Right lobe of liver (tissue), 6 donors: ENCODE measurements around the gene SPON1. TPM values are rescaled to one million over a fixed set of nuclear protein-coding genes. Genes with fewer than 3 reads are reported as not detected.
"Not testable (repeated sequence)": the region's sequence is repeated elsewhere in the genome, so short reads cannot be mapped to it uniquely, and the experiment has no call there.

Experiments used
- ATAC-seq, 4 donors: fragments of 200-7000 bp; cut with Tn5 transposase; one replicate each; pipeline ENCODE4 v1.9.1; 2020; ENCODE audit warnings: mild to moderate bottlenecking in 4 of 4, moderate library complexity in 4 of 4
- DNase-seq, 3 donors: peaks; one replicate each; pipeline ENCODE4 v3.0.0-alpha.2; 2020
- H3K27ac ChIP-seq, 3 donors: fragments of 200-600 bp; one replicate each; pipeline ENCODE4 v1.8.0; 2022
- H3K27me3 ChIP-seq, 2 donors: fragments of 200-600 bp; one replicate each; pipeline ENCODE4 v1.8.0; 2022
- H3K36me3 ChIP-seq, 4 donors: fragments of 200-600 bp; sonication (generic) in 1 of 4; one replicate each; pipeline versions ENCODE4 v1.5.1 to v1.8.0; 2017 to 2022; ENCODE audit warnings: control low read depth in 1 of 4
- H3K4me1 ChIP-seq, 4 donors: fragments of 200-600 bp; sonication (generic) in 1 of 4; one replicate each; pipeline versions ENCODE4 v1.5.1 to v1.8.0; 2017 to 2022; ENCODE audit warnings: control low read depth in 1 of 4
- H3K4me3 ChIP-seq, 3 donors: fragments of 200-600 bp; one replicate each; pipeline ENCODE4 v1.8.0; 2022
- H3K9me3 ChIP-seq, 4 donors: fragments of 200-600 bp; sonication (generic) in 1 of 4; one replicate each; pipeline versions ENCODE4 v1.5.1 to v1.8.0; 2017 to 2022; ENCODE audit warnings: control low read depth in 1 of 4
- CTCF ChIP-seq, 4 donors: fragments of 200-600 bp in 3 of 4; fragments of 450-650 bp in 1 of 4; IDR thresholded peaks; one replicate each; pipeline versions ENCODE4 v1.5.1 to v1.8.0; 2016 to 2022; ENCODE audit warnings: antibody characterized with exemption in 4 of 4, mild to moderate bottlenecking in 2 of 4
- POLR2A ChIP-seq: fragments of 450-650 bp; IDR thresholded peaks from one replicate; pipeline ENCODE4 v1.6.1; 2017; ENCODE audit warnings: antibody characterized with exemption, mild to moderate bottlenecking
- WGBS: methylation state at CpG from one replicate; pipeline ENCODE4 v1.1.6; 2018; ENCODE audit warnings: low coverage, low lambda C conversion rate; ENCODE audit not compliant: insufficient coverage; ENCODE audit errors: missing lambda C conversion rate; 5-methylcytosine and 5-hydroxymethylcytosine counted together
- intact Hi-C, 2 donors: fragments of 100-400 bp; cut with DNase I; formaldehyde crosslinking; loops; one replicate each; pipeline versions ENCODE4 v1.11.2 to v1.14.1; 2022
- total RNA-seq, 6 experiments: library from RNA; depleted of rRNA in 2 of 6; stranded (reverse); fragments of >200 nt in 2 of 6; fragmentation: NEBNext Ultra II Directional in 3 of 6; extraction: Animal tissue kit (Norgen Biotek cat#: 25700) in 3 of 6; gene quantifications; one replicate each; pipeline versions ENCODE4 v1.1.0 to v1.2.4, GENCODE V29; 2016 to 2023
- donor health status: DM: no; HTN: yes; CAD: no.
- donor health status: DM: no; HTN: no; CAD: no.
- donor health status: DM: no; HTN: no; CAD: no.
- donor health status: DM: no; HTN: yes; CAD: no.
- donor health status: DM: no; HTN: yes; CAD: no.

SPON1 gene
- total RNA-seq, 6 experiments from 2014 or later: 0.51 to 2.4 (median 1.6) TPM

GRCh38 chr11:14158393-14158792, 195.9 kb downstream of the SPON1 start:
- WGBS: 92% methylated on average over 1 of the region's 1 CpG
- Histone ChIP-seq H3K36me3 (no peaks in the 10 kb centered on the region), H3K27me3 (no peaks in the 10 kb centered on the region), H3K27ac (no peak overlapping the region), H3K9me3 (no peaks in the 10 kb centered on the region), H3K4me3 (no peak overlapping the region), H3K4me1 (no peaks in the 10 kb centered on the region)
- DNase-seq (no peak), ATAC-seq (no peak)
- no peak for TF ChIP-seq POLR2A
- no peak for TF ChIP-seq CTCF (IDR thresholded peaks at IDR 0.05)
- intact Hi-C loops: loop anchor here in 1 of 2 donors (10.0 kb wide), 2 partner anchors 86 to 194 kb away; partner anchors contain the start of gene SPON1

- TF ChIP-seq POLR2A: no peak
- no peak for TF ChIP-seq CTCF (IDR thresholded peaks at IDR 0.05)
- intact Hi-C loops: no loop called here
- WGBS: 60% methylated on average over 1 of the region's 2 CpGs
- ATAC-seq (no peak), DNase-seq (no peak)
- Histone ChIP-seq H3K27me3 (no peaks in the 10 kb centered on the region), H3K4me3 (no peak overlapping the region), H3K9me3 (no peaks in the 10 kb centered on the region), H3K4me1 (no peaks in the 10 kb centered on the region), H3K36me3 (no peaks in the 10 kb centered on the region), H3K27ac (no peak overlapping the region)
These were observed 201.1 kb downstream of the SPON1 start for GRCh38 chr11:14163576-14163975.

GRCh38 chr11:14173679-14174078, 211.2 kb downstream of the SPON1 start:
- H3K27ac ChIP-seq, H3K4me1 ChIP-seq, ATAC-seq, intact Hi-C loops, H3K9me3 ChIP-seq, DNase-seq, H3K27me3 ChIP-seq, H3K4me3 ChIP-seq, H3K36me3 ChIP-seq: not testable (repeated sequence)
- WGBS: 87% methylated on average over 4 of the region's 7 CpGs

- ATAC-seq (peak; percentile 60 to 86 (median 80)), DNase-seq (no peak)
- H3K9me3 ChIP-seq: no peaks in the 10 kb centered on the region
- intact Hi-C loops: no loop called here
- TF ChIP-seq POLR2A: no peak
- TF ChIP-seq CTCF (IDR thresholded peaks at IDR 0.05): no peak
- no peaks in the 10 kb centered on the region for H3K36me3 ChIP-seq
- no peak overlapping the region for H3K27ac ChIP-seq
- peaks cover 0 to 12% (median 2%) of the 10 kb centered on the region in 4 donors for H3K4me1 ChIP-seq
- H3K27me3 ChIP-seq: no peaks in the 10 kb centered on the region
- H3K4me3 ChIP-seq: no peak overlapping the region
- WGBS: 34% methylated on average over 4 of the region's 4 CpGs
These were observed 216.7 kb downstream of the SPON1 start for GRCh38 chr11:14179116-14179820.

- Histone ChIP-seq H3K4me3 (no peak overlapping the region), H3K36me3 (no peaks in the 10 kb centered on the region)
These were observed 218.6 kb downstream of the SPON1 start for GRCh38 chr11:14181121-14181520.

More at GRCh38 chr11:14181121-14181520, 218.6 kb downstream of the SPON1 start:
- H3K4me1 ChIP-seq: peaks cover 0 to 20% (median 2%) of the 10 kb centered on the region in 4 donors
- DNase-seq (no peak), ATAC-seq (no peak)
- intact Hi-C loops: no loop called here
- no peaks in the 10 kb centered on the region for H3K27me3 ChIP-seq
- H3K9me3 ChIP-seq: no peaks in the 10 kb centered on the region
- no peak for TF ChIP-seq CTCF (IDR thresholded peaks at IDR 0.05)
- TF ChIP-seq POLR2A: no peak
- H3K27ac ChIP-seq: no peak overlapping the region
